Endothelial cell of umbilical vein (primary cell): ENCODE results near the gene RNASE13. TPM values are rescaled to one million over a fixed set of nuclear protein-coding genes. Genes with fewer than 3 reads are reported as not detected.

Experiments used
- BruUV-seq: library from RNA; stranded (reverse); fragments of 400-500 nt; replicated peaks from 2 replicates; lab custom pipeline; 2021; lab: Mats Ljungman, UMichigan
- CTCF ChIA-PET: fragments of 300-600, 350-600 bp; sonication (Branson Sonifier 250); formaldehyde crosslinking; loops from one replicate; lab custom pipeline; 2021; ENCODE audit warnings: antibody characterized with exemption, inconsistent platforms; lab: Charles Lee
- POLR2A ChIA-PET: fragments of 300-600, 350-600 bp; sonication (Branson Sonifier 250); formaldehyde crosslinking; loops from one replicate; lab custom pipeline; 2021; ENCODE audit warnings: antibody characterized with exemption, inconsistent platforms; lab: Charles Lee
- DNase-seq: peaks from one replicate; pipeline ENCODE4 v3.0.0-alpha.2; 2011; ENCODE audit warnings: low read depth, low spot score
- FAIRE-seq: peaks from 2 replicates; lab custom pipeline; 2011; peaks lifted over from hg19 to GRCh38; lab: Jason Lieb, UNC
- H2AFZ ChIP-seq: 2 replicates; pipeline ENCODE4 v1.6.0; 2012; ENCODE audit warnings: low read depth, low read length, control low read depth, inconsistent platforms
- H3K27ac ChIP-seq: 2 replicates; pipeline ENCODE4 v1.5.1; 2011; ENCODE audit warnings: low read depth, mild to moderate bottlenecking, control low read depth, low read length, moderate library complexity; ENCODE audit not compliant: insufficient read depth
- H3K27me3 ChIP-seq, 2 experiments: 2 replicates each; pipeline versions ENCODE4 v1.6.0 to v1.6.1; 2011; ENCODE audit warnings: low read length in 2 of 2, mixed read lengths in 1 of 2; ENCODE audit not compliant: control insufficient read depth in 2 of 2, insufficient read depth in 2 of 2
- H3K36me3 ChIP-seq, 2 experiments: 2 replicates in 1 of 2; 3 replicates in 1 of 2; pipeline ENCODE4 v1.5.1; 2011; ENCODE audit warnings: low read length in 2 of 2, mild to moderate bottlenecking in 1 of 2, moderate library complexity in 1 of 2; ENCODE audit not compliant: control insufficient read depth in 2 of 2, insufficient read depth in 2 of 2; ENCODE audit errors: extremely low read depth in 1 of 2
- H3K4me1 ChIP-seq: 3 replicates; pipeline ENCODE4 v1.5.1; 2011; ENCODE audit warnings: mild to moderate bottlenecking, low read length; ENCODE audit not compliant: control insufficient read depth, insufficient read depth; ENCODE audit errors: extremely low read depth
- H3K4me2 ChIP-seq: 2 replicates; pipeline ENCODE4 v1.6.1; 2011; ENCODE audit warnings: low read length, control low read depth, mixed read lengths; ENCODE audit not compliant: insufficient read depth
- H3K4me3 ChIP-seq, 3 experiments: fragments of 200-600 bp in 1 of 3; sonication (generic), shearing (Covaris generic) in 1 of 3; replicated peaks in 1 of 3; 2 replicates each; pipeline ENCODE4 v1.5.1; 2011 to 2016; ENCODE audit warnings: control low read depth in 3 of 3, low read length in 3 of 3, mild to moderate bottlenecking in 2 of 3, inconsistent platforms in 1 of 3, low read depth in 1 of 3, moderate library complexity in 1 of 3; ENCODE audit not compliant: insufficient read depth in 1 of 3
- H3K79me2 ChIP-seq: 2 replicates; pipeline ENCODE4 v1.6.0; 2012; ENCODE audit warnings: low read length, inconsistent platforms; ENCODE audit not compliant: control insufficient read depth, insufficient read depth
- H3K9ac ChIP-seq: replicated peaks from 2 replicates; pipeline ENCODE3; 2011; ENCODE audit warnings: low read length, control low read depth; ENCODE audit not compliant: insufficient read depth; ENCODE audit errors: extremely low read depth
- H3K9me1 ChIP-seq: replicated peaks from 3 replicates; pipeline ENCODE4 v1.6.0; 2011; ENCODE audit warnings: mild to moderate bottlenecking, low read length; ENCODE audit not compliant: control insufficient read depth, insufficient read depth; ENCODE audit errors: extremely low read depth
- H3K9me3 ChIP-seq: replicated peaks from 2 replicates; pipeline ENCODE4 v1.5.1; 2012; ENCODE audit warnings: low read length, inconsistent platforms; ENCODE audit not compliant: control insufficient read depth, insufficient read depth
- H4K20me1 ChIP-seq: replicated peaks from 2 replicates; pipeline ENCODE3; 2011; ENCODE audit warnings: mild to moderate bottlenecking, low read length; ENCODE audit not compliant: control insufficient read depth, insufficient read depth; ENCODE audit errors: extremely low read depth
- CTCF ChIP-seq, 2 donors: IDR thresholded peaks; 1 replicate in 1 of 2; 2 replicates in 1 of 2; pipeline ENCODE4 v1.5.1; 2011; ENCODE audit warnings: low read length in 2 of 2, mild to moderate bottlenecking in 2 of 2, moderate library complexity in 2 of 2, control low read depth in 1 of 2, inconsistent platforms in 1 of 2, low read depth in 1 of 2; ENCODE audit not compliant: insufficient read depth in 1 of 2; ENCODE audit errors: extremely low read depth in 1 of 2
- EZH2 ChIP-seq: IDR thresholded peaks from 2 replicates; pipeline ENCODE4 v1.6.1; 2012; ENCODE audit warnings: borderline replicate concordance, low read depth, mild to moderate bottlenecking, moderate library complexity, low read length, inconsistent platforms; ENCODE audit not compliant: severe bottlenecking
- FOS ChIP-seq: IDR thresholded peaks from 2 replicates; pipeline ENCODE4 v1.6.1; 2011; ENCODE audit warnings: mild to moderate bottlenecking, low read length, moderate library complexity, borderline replicate concordance; ENCODE audit not compliant: insufficient read depth
- GATA2 ChIP-seq: IDR thresholded peaks from 2 replicates; pipeline ENCODE4 v1.7.0; 2011; ENCODE audit warnings: low read depth, mild to moderate bottlenecking, moderate library complexity, mixed read lengths, low read length; ENCODE audit not compliant: insufficient read length, insufficient read depth
- JUN ChIP-seq: IDR thresholded peaks from 2 replicates; pipeline ENCODE4 v1.6.1; 2011; ENCODE audit warnings: borderline replicate concordance, low read depth; ENCODE audit not compliant: insufficient read length, insufficient read depth
- MYC ChIP-seq: IDR thresholded peaks from one replicate; pipeline ENCODE4 v1.6.1; 2011; ENCODE audit warnings: mild to moderate bottlenecking, low read depth, low read length
- POLR2A ChIP-seq: IDR thresholded peaks from 2 replicates; pipeline ENCODE4 v1.6.1; 2012; ENCODE audit warnings: low read depth, mild to moderate bottlenecking, control low read depth, low read length
- POLR2AphosphoS5 ChIP-seq: IDR thresholded peaks from 2 replicates; pipeline ENCODE4 v1.6.1; 2012; ENCODE audit warnings: low read depth, mild to moderate bottlenecking, control low read depth, low read length, moderate library complexity; ENCODE audit not compliant: insufficient read depth
- dilution Hi-C: fragments of 300-500 bp; cut with MboI; formaldehyde crosslinking; loops from one replicate; pipeline ENCODE4 v1.15.0; 2019; ENCODE audit warnings: low sequenced_read_pairs; ENCODE audit not compliant: extremely low pct_ligation_motif_present
- intact Hi-C: fragments of 100-400 bp; cut with micrococcal nuclease; formaldehyde crosslinking; loops from one replicate; pipeline ENCODE4 v1.10.0; 2022
- polyA plus RNA-seq, 4 experiments: library from polyadenylated mRNA; depleted of rRNA in 3 of 4; stranded (reverse) in 3 of 4; unstranded in 1 of 4; fragments of >200 nt; gene quantifications; 2 replicates each; pipeline versions ENCODE4 v1.2.1 to v1.2.3, GENCODE V29; 2011 to 2012; ENCODE audit warnings: missing spikeins in 1 of 4
- total RNA-seq: library from RNA; stranded (reverse); gene quantifications from 2 replicates; pipeline ENCODE4 v1.2.3, GENCODE V29; 2021
- TF ChIP-seq, protein P1 (sequence below): IDR thresholded peaks from 2 replicates; pipeline ENCODE4 v1.6.1; 2011; ENCODE audit not compliant: insufficient read depth, insufficient read length

RNASE13 gene
- total and polyA plus RNA-seq, 2 donors (not counting 3 experiments of a cell fraction or from before 2014, with no cell fraction given), result not detected

- TF ChIP-seq CTCF (IDR thresholded peaks at IDR 0.05; ENCODE audit: extremely low read depth in 1 of 2, insufficient read depth in 1 of 2, low read depth in 1 of 2, low read length in 2 of 2) (no peak), POLR2A (no peak), EZH2 (no peak), MYC (no peak), JUN (no peak), FOS (no peak), GATA2 (no peak), POLR2AphosphoS5 (no peak)
- TF ChIP-seq, protein P1, sequence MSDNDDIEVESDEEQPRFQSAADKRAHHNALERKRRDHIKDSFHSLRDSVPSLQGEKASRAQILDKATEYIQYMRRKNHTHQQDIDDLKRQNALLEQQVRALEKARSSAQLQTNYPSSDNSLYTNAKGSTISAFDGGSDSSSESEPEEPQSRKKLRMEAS, result no peak
- ChIA-PET CTCF (interaction anchor here (2.5 kb wide), 1 partner anchor 9 kb away, joined by 28 read pairs; no protein-coding TSS in a partner anchor), POLR2A (no interaction called here)
- H3K27me3 ChIP-seq, result peaks cover 45 to 59% of the 10 kb centered on the region in 2 experiments
- BruUV-seq, result no TSS peak
- H3K9ac ChIP-seq, result no peak overlapping the region
- no peaks in the 10 kb centered on the region for H3K36me3 ChIP-seq
- dilution Hi-C loops (no loop called here), intact Hi-C loops (no loop called here)
- no peaks in the 10 kb centered on the region for H3K9me1 ChIP-seq
- no peak overlapping the region for H3K4me3 ChIP-seq
- H4K20me1 ChIP-seq, result no peaks in the 10 kb centered on the region
- H3K79me2 ChIP-seq, result no peaks in the 10 kb centered on the region
- H2AFZ ChIP-seq, result no peak overlapping the region
- no peaks in the 10 kb centered on the region for H3K4me1 ChIP-seq
- no peak overlapping the region for H3K4me2 ChIP-seq
- no peak for DNase-seq
- FAIRE-seq, result no peak
- no peak overlapping the region for H3K27ac ChIP-seq
- no peaks in the 10 kb centered on the region for H3K9me3 ChIP-seq
These were observed 10.6 kb downstream of the RNASE13 start for GRCh38 chr14:21023817-21024584.
